HG03342 (cell line): ENCODE results near the gene EFNA5.

ENCODE experiments used
- ATAC-seq: cut with Tn5 transposase; IDR thresholded peaks from one replicate; pipeline ENCODE4 v1.9.1; 2021; ENCODE audit warnings: mild to moderate bottlenecking, moderate library complexity; ENCODE audit not compliant: unreplicated experiment

The EFNA5 gene

DNA sequence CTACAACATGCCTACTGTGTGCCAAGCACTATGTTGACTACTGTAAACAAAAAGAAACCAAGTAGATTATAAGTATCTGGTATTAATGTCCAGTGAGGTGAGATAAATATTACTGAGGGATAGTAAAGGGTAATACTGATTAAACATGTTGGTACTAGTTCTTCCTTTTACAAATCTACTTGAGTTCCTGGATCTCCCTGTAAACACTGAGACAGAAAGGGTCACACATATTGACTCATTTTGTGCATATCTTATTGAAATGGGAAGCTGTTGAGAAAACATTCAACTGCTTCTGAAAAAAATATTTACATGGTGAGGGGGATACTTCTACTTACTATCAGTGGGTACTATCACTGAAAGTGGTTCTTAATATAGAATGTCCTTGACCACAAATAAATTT lies 24.3 kb downstream of the EFNA5 start:
- ATAC-seq: no peak

DNA sequence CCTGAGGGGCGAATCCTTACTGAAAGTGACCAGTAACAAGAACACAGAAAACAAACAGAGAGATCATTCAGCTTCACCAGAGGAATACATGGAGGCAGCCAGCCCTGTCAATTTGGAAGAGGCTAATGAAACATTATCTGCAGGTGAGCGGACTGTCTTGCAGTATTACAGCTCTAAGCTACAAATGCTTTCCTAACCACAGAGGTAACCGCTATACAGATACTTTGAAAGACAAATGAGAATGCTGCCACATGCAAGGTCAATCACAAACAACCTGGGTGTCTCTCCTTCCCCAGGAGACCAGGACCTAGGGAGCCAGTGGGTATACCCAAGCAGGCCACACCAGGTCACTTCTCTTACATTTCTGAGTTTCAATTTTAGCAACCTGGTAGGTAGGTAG lies 30.2 kb downstream of the EFNA5 start:
- ATAC-seq: no peak

GRCh38 chr5:107639990-107640389 lies 30.7 kb downstream of the EFNA5 start:
- no peak for ATAC-seq

DNA sequence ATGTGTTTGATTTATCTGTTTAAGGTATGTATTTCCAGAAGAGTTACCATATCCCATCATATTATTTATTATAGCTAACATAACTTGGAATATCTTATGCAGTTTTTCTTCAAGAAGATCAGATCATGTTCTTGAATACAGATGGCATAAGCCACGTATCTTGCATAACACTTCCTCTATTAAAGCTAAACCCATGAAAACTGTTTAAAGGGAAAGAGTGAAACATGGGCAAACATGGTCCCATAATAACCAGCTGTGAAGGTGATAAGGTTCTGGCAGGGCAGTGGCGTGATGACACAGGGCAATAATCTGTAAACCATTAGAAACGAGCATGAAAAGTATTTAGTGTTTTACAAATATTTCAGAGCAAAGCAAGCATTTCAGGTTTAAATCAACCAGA lies 34.2 kb downstream of the EFNA5 start:
- no peak for ATAC-seq

DNA sequence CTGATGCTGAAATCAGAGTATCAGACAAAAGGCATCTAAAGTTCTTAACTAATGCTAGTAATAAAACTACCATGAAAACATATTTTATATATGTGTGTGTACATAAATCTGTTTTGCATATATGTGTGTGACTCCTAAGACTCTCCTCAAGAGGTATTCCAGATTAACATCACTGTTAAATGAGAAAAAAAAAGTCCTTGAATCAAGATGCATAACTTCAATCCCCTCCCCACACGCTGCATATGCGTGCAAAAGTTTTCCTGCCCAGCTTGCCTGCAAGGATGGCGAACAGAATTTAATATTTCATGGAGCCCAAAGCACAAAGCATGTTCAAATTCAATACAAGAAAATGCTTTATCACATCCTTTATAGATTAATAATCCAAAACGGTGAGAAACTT lies 34.7 kb downstream of the EFNA5 start:
- ATAC-seq: no peak

- no peak for ATAC-seq
Measured at GRCh38 chr5:107634981-107635848, 35.5 kb downstream of the EFNA5 start.

GRCh38 chr5:107633171-107633901 lies 37.4 kb downstream of the EFNA5 start:
- no peak for ATAC-seq

DNA sequence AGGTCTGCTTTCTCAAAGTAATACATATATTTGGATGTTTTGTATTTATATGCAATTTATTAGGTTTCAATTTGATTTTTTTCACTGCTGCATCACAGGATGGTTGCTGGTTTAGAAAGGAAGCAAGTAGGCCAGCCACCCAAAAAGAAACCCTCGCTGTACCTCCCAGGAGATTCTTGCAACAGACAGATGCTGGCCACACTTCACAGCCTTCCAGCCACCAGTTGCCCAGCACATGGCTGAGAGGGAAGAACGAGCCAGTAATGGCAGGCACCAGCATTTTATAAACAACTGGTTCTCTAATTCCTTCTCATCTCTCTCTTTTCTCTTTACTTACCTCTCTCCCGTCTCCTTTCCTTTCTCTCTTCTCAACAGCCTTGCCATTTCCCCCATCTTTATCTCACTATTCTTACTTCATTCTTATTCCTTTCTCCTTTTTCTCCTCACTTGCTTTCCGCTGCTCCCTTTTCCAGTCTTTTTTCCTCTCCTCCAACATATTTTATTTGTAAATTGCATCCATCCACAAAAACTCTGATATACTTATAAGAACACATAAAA lies 38.9 kb downstream of the EFNA5 start:
- no peak for ATAC-seq

DNA sequence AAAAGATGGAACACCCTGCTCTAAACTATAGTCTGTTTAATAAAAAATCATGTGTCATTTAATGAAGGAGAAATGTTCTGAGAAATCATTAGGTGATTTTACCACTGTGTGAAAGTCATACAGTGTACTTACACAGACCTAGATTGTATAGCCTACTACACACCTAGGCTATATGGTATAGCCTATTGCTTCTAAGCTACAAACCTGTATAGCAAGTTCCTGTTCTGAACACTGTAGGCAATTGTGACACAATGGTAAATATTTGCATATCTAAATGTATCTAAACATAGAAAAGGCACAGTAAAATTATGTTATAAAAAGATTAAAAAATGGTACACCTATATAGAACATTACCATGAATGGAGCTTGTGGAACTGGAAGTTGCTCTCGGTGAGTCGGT lies 40.6 kb downstream of the EFNA5 start:
- no peak for ATAC-seq

DNA sequence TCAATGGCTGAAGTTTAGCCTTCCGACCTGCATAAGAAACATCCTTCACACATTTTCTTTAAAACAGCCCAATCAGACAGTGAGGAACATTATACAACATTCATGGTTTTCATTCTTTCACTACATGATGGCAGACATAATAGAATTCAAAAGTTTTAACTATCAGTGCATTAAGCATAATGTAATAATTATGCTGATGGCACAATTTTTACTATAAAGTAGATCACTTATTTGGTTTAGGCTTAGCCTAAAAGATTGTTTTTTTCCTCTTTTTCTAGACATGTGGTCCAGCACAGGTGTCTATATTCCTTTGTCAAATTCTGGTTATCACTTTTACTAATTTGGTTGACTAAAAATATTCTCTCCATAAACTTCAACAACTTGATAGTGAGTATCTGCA lies 46.5 kb downstream of the EFNA5 start:
- ATAC-seq: no peak

GRCh38 chr5:107621089-107621488 lies 49.6 kb downstream of the EFNA5 start:
- ATAC-seq: no peak

DNA sequence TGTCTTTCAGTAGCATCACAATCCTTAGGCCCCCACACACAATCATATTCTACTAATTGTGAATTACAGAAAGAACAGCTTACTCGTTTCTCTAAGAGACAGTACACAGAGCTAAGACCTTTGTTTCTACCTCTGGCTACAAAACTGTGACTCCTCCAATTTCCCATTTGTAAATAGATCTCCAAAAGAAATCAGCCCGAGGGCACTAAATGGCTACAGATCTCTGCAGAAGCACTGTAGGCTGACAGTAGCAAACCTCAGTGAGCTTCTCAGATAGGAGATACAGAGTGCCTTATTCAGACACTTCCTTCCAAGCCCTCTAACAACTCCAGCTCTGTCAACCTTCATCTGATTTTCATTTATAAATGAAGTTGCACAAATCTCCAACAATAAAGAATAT lies 51.0 kb downstream of the EFNA5 start:
- ATAC-seq: no peak

DNA sequence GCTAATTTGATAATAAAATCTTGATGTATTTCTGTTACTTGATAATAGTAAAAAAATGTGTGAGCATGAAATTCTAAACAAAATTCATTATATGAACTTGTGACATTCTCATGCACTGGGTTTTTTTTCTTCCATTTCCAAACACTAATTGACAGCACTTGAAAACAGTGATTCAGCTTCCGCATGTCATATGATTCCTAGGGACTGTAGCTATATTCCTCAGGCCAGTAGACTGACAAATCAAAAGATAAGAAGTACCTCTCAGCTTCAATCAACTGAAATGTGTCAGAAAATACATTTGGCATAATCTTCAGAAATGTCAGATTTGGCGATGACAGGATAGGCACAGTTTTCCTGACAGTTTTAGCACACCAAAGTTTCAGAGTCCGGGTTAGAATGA lies 52.5 kb downstream of the EFNA5 start:
- ATAC-seq: no peak

- no peak for ATAC-seq
Measured at GRCh38 chr5:107617052-107617451, 53.7 kb downstream of the EFNA5 start.

DNA sequence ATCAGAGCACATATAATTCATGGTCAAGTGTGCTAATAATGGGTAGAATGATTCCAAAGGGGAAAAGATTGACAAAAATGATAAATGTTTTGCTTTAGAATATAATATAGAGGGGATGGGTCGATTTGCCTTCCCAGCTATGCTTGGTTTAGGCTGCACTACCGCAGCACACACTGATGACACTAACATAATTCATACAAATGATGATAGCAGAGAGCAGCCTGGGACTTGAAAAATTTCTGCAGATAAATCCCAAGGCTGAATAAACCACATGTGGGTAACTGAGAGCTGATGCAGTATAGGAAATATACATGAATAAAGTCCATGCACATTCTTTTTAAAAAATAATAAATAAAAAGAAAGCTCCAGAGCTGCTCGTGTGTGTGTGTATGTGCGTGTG lies 54.5 kb downstream of the EFNA5 start:
- ATAC-seq: no peak

GRCh38 chr5:107615299-107615817 lies 55.4 kb downstream of the EFNA5 start:
- no peak for ATAC-seq

DNA sequence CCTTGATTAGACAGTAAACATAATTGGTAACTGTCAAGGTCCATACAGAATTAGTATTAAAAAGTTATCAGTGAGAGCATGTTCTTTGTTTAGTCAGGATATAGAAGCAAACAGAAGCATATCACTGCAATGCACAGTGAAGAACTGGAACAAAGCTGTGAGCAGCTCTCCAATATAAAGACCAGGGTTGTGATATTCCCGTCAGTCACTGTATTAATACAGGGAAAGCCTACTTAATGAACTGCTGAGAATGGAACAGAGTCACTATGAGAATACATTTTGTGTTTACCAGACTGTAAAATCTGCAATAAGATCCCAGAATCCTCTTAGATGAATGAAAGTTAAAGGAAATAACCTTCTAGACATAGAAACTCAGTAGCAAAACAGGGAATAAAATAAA lies 58.2 kb downstream of the EFNA5 start:
- ATAC-seq: no peak

DNA sequence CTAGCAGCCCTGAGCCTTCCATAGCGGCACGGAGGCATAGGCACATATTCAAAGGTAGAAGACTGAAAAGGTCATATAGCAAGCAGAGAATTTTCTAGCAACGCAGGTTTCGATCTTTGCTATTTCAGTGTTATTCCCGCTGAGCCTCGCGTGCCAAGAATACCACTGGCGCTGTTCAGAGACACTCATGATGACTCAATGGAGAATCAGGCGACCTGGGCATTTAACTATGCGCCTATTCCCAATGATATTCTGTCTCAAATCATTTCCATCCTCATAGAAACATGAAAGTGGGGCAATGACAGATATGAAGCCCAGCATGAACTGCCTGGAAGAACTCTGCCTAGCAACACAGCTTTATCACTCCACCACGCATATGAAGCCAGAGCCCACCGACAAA lies 59.9 kb downstream of the EFNA5 start:
- no peak for ATAC-seq

DNA sequence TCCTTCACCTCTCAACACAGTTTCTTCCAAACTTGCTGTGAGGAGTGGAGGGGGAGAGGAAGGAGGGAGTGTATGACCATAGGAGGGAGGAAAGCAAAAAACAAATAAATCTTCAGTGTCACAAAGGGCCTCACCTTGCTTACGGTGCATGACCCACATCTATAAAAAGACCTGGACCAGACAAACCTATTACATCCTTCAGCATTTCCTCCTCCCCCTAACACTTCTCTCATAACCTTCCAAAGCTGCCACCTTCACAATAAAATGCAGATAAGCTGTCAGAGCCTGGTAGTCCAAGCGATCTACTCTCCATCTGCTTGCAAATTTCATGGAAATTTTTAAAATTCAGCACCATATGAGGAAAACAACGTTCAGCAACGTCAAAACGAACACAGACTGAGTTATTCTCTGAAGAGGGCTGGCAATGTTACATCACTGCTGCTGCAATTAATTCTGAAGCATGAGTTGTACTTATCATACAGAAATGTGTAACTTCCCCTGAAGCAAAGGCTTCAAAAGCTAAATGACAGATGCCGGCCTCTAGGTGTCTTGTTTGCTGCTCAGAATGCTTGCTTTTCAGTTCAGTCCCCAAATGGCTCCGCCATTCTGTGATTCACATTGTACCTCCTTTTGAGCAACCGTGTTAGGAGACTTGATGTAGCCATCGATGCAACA lies 62.9 kb downstream of the EFNA5 start:
- no peak for ATAC-seq

- ATAC-seq: no peak
Measured at GRCh38 chr5:107607196-107607595, 63.5 kb downstream of the EFNA5 start.

- no peak for ATAC-seq
Measured at GRCh38 chr5:107605596-107606125, 65.1 kb downstream of the EFNA5 start.
